Measurements from ENCODE around the gene PPCDC.

- TF ChIP-seq CTCF (IDR thresholded peaks at IDR 0.05) (no peak), POLR2A (IDR thresholded peaks at IDR 0.05) (no peak)
These were observed 26.0 kb downstream of the PPCDC start for GRCh38 chr15:75049392-75049791.

All from adrenal gland (tissue), 5 donors.